Stomach (tissue), 9 donors: ENCODE data around the gene SPCS3. TPM values are rescaled to one million over a fixed set of nuclear protein-coding genes. Genes with fewer than 3 reads are reported as not detected.
"Not testable (repeated sequence)": the region's sequence is repeated elsewhere in the genome, so short reads cannot be mapped to it uniquely, and the experiment has no call there.

Experiments
- DNase-seq, 2 donors: peaks; one replicate each; pipeline versions ENCODE4 v3.0.0 to v3.0.0-alpha.2; 2013 to 2019
- H3K27ac ChIP-seq, 5 donors: fragments of 200-600 bp in 4 of 5; sonication (generic) in 4 of 5; one replicate each; pipeline ENCODE4 v1.5.1; 2013 to 2019; ENCODE audit warnings: mild to moderate bottlenecking in 1 of 5, moderate library complexity in 1 of 5
- H3K27me3 ChIP-seq, 3 donors: fragments of 200-600 bp; sonication (generic); one replicate each; pipeline ENCODE4 v1.5.1; 2017 to 2019; ENCODE audit warnings: mixed run types in 1 of 3
- H3K36me3 ChIP-seq, 4 donors: fragments of 200-600 bp; sonication (generic); 1 replicate in 3 of 4; 2 replicates in 1 of 4; pipeline ENCODE4 v1.5.1; 2016 to 2019
- H3K4me1 ChIP-seq, 4 donors: fragments of 200-600 bp; sonication (generic); one replicate each; pipeline ENCODE4 v1.5.1; 2016 to 2019
- H3K4me3 ChIP-seq, 4 donors: fragments of 200-600 bp; sonication (generic) in 3 of 4; one replicate each; pipeline ENCODE4 v1.5.1; 2016 to 2019; ENCODE audit warnings: mild to moderate bottlenecking in 1 of 4
- H3K9me3 ChIP-seq, 4 donors: fragments of 200-600 bp; sonication (generic); one replicate each; pipeline ENCODE4 v1.5.1; 2016 to 2019
- EP300 ChIP-seq: sonication (generic); formaldehyde crosslinking; IDR thresholded peaks from one replicate; pipeline ENCODE4 v1.6.1; 2017; ENCODE audit warnings: antibody characterized with exemption
- POLR2A ChIP-seq, 4 donors: fragments of 450-650 bp; IDR thresholded peaks; one replicate each; pipeline ENCODE4 v1.6.1; 2016; ENCODE audit warnings: antibody characterized with exemption in 4 of 4, control low read depth in 2 of 4, mild to moderate bottlenecking in 1 of 4, moderate library complexity in 1 of 4
- POLR2AphosphoS5 ChIP-seq, 3 donors: sonication (generic); formaldehyde crosslinking; IDR thresholded peaks; one replicate each; pipeline ENCODE4 v1.6.1; 2016; ENCODE audit warnings: antibody characterized with exemption in 3 of 3
- WGBS, 5 donors: extraction: QIAGEN DNeasy Blood & Tissue Kit in 3 of 5; methylation state at CpG; one replicate each; pipeline versions ENCODE4 v1.1.5 to v1.1.7; 2013 to 2018; 5-methylcytosine and 5-hydroxymethylcytosine counted together
- intact Hi-C: fragments of 100-400 bp; cut with DNase I; formaldehyde crosslinking; loops from one replicate; pipeline ENCODE4 v1.15.1; 2023; ENCODE audit warnings: low total_unique reads
- polyA plus RNA-seq, 3 donors: library from polyadenylated mRNA; stranded (reverse); fragments of 200-250 nt; gene quantifications; one replicate each; pipeline ENCODE4 v1.2.3, GENCODE V29; 2013
- total RNA-seq, 5 donors: library from RNA; depleted of rRNA; stranded (reverse); fragments of >200 nt; gene quantifications; one replicate each; pipeline versions ENCODE4 v1.1.0 to v1.2.3, GENCODE V29; 2014 to 2016
- TF ChIP-seq, protein P1 (sequence below), 7 experiments: fragments of 450-650 bp in 4 of 7; fragments of 200-600 bp in 3 of 7; sonication (generic) in 3 of 7; IDR thresholded peaks; one replicate each; pipeline ENCODE4 v1.5.1; 2016 to 2019; ENCODE audit warnings: antibody characterized with exemption in 7 of 7, control low read depth in 2 of 7, mild to moderate bottlenecking in 1 of 7
- donor health status: healthy with polysubstance abuse.
- donor health status: Bipolar disorder and iron deficiency.
- donor health status: healthy.

The SPCS3 gene
- total and polyA plus RNA-seq, 8 donors, result 18.8 to 224 (median 33.1) TPM

DNA sequence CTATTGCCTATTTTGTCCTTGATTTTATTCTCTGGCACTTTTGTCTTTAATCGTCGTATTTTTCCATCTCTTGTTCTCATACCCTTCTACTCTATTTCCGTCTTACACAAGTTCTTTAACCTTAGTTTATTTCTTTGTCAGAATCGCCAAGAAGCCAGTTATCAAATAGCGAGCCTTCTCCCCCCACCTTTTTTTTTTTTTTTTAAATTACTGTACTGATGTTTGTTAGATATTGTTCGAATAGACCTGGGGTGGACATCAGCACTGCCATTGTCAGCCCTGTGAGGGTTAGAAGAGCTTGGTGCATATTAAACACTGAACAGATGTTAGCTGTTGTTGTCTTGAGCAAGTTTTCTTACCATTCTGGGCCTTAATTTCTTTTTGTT lies 1.2 kb downstream of the SPCS3 start:
- no peaks in the 10 kb centered on the region for H3K27me3 ChIP-seq
- TF ChIP-seq EP300 (no peak), POLR2AphosphoS5 (IDR thresholded peaks at IDR 0.05) (no peak), POLR2A (IDR thresholded peaks at IDR 0.05) (no peak)
- TF ChIP-seq, protein P1, sequence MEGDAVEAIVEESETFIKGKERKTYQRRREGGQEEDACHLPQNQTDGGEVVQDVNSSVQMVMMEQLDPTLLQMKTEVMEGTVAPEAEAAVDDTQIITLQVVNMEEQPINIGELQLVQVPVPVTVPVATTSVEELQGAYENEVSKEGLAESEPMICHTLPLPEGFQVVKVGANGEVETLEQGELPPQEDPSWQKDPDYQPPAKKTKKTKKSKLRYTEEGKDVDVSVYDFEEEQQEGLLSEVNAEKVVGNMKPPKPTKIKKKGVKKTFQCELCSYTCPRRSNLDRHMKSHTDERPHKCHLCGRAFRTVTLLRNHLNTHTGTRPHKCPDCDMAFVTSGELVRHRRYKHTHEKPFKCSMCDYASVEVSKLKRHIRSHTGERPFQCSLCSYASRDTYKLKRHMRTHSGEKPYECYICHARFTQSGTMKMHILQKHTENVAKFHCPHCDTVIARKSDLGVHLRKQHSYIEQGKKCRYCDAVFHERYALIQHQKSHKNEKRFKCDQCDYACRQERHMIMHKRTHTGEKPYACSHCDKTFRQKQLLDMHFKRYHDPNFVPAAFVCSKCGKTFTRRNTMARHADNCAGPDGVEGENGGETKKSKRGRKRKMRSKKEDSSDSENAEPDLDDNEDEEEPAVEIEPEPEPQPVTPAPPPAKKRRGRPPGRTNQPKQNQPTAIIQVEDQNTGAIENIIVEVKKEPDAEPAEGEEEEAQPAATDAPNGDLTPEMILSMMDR (IDR thresholded peaks at IDR 0.05), result no peak
- intact Hi-C loops, result no loop called here
- peaks cover 0 to 4% (median 0%) of the 10 kb centered on the region in 4 donors for H3K36me3 ChIP-seq
- 0 to 1% (median 1%) methylated on average over 6 of the region's 6 CpGs for WGBS, 5 donors
- H3K27ac ChIP-seq, result peak overlapping the region; percentile 45 to 99 (median 97)
- peaks cover 10 to 52% (median 34%) of the 10 kb centered on the region in 4 donors for H3K4me1 ChIP-seq
- peak in 1 of 2 donors; percentile 26 for DNase-seq
- H3K9me3 ChIP-seq, result no peaks in the 10 kb centered on the region
- H3K4me3 ChIP-seq, result peak overlapping the region; percentile 64 to 98 (median 86)

DNA sequence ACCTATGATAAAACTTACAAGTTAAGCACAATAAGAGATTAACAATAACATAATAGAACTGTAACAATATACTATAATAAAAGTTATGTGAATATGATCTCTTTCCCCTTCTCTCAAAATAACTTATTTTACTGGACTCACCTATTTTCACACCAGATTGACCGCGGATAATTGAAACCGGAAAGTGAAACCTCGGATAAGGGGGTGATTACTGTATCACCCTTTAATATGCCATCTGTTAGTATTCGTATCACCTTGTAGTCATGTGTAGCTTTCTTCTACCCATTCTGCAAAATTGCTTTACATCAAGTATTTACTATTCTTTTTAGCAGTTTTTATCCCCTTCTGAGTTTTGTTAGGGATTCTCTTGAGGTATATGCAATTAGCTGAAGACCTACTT lies 1.8 kb downstream of the SPCS3 start:
- Histone ChIP-seq H3K4me3 (peak overlapping the region; percentile 64 to 98 (median 86)), H3K36me3 (peaks cover 0 to 8% (median 0%) of the 10 kb centered on the region in 4 donors), H3K27ac (peak overlapping the region in 4 of 5 donors; percentile 96 to 99 (median 98)), H3K4me1 (peaks cover 10 to 54% (median 36%) of the 10 kb centered on the region in 4 donors), H3K27me3 (no peaks in the 10 kb centered on the region), H3K9me3 (no peaks in the 10 kb centered on the region)
- TF ChIP-seq POLR2A (IDR thresholded peaks at IDR 0.05) (no peak), POLR2AphosphoS5 (IDR thresholded peaks at IDR 0.05) (no peak), EP300 (no peak)
- TF ChIP-seq, protein P1 (IDR thresholded peaks at IDR 0.05), result no peak
- WGBS, 5 donors, result 17 to 42% (median 28%) methylated on average over 5 of the region's 5 CpGs
- no peak for DNase-seq
- intact Hi-C loops, result no loop called here

DNA sequence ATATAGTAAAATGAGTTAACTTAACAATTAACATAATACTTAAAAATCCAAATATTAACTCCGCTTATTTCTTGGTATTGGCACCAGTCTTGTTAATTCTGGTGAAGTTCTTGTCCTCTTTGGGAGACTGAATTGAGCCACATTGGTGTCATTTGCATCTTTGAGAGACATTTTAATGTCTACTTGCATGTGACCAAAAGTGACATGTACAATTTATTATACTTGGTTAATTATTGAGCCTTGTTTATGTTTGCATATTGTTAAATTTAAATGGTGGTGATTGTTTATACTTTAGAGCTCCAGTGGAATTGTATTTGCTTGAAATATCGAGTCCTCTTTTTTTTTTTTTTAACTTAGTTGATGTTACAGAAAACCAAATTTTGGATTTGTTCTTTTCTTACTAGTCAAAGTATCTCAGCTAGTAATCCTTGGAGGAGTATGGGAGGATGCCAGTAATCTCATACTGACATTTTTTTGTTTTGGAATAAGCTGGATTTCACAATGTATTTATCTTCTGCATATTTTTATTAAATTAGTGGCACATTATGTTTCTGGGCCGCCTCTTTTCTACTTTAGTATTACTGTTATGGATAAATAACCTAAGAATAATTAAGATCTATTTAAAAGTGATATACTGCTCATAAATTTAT lies 3.9 kb downstream of the SPCS3 start:
- H3K27me3 ChIP-seq, result no peaks in the 10 kb centered on the region
- TF ChIP-seq, protein P1 (IDR thresholded peaks at IDR 0.05), result no peak
- TF ChIP-seq POLR2A (IDR thresholded peaks at IDR 0.05), result no peak
- peaks cover 10 to 64% (median 37%) of the 10 kb centered on the region in 4 donors for H3K4me1 ChIP-seq
- DNase-seq, result no peak
- H3K36me3 ChIP-seq, result peaks cover 0 to 22% (median 4%) of the 10 kb centered on the region in 4 donors
- no peak overlapping the region for H3K4me3 ChIP-seq
- WGBS, 5 donors, result 72 to 85% (median 78%) methylated on average over 3 of the region's 3 CpGs
- H3K27ac ChIP-seq, result peak overlapping the region in 1 of 5 donors; percentile 54
- H3K9me3 ChIP-seq, result no peaks in the 10 kb centered on the region
- intact Hi-C loops, result no loop called here

DNA sequence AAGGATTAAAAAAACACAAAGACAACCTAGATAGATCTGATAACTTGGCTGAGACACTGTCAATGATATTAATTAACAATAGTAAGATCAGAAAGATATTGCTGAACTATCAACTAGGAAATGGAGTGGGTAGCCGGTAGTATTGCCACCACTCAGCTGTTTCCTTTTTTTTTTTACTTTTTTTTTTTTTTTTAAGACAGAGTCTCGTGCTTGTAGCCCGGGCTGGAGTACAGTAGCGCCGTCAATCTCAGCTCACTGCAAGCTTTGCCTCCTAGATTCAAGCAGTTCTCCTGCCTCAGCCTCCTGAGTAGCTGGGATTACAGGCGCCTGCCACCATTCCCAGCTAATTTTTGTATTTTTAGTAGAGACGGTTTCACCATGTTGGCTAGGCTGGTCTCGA lies 5.1 kb downstream of the SPCS3 start:
- H3K4me3 ChIP-seq, DNase-seq, H3K9me3 ChIP-seq, H3K27me3 ChIP-seq, H3K27ac ChIP-seq, intact Hi-C loops: not testable (repeated sequence)
- peaks cover 10 to 59% (median 37%) of the 10 kb centered on the region in 4 donors for H3K4me1 ChIP-seq
- 74 to 88% (median 84%) methylated on average over 8 of the region's 8 CpGs for WGBS, 5 donors
- peaks cover 0 to 34% (median 11%) of the 10 kb centered on the region in 4 donors for H3K36me3 ChIP-seq

DNA sequence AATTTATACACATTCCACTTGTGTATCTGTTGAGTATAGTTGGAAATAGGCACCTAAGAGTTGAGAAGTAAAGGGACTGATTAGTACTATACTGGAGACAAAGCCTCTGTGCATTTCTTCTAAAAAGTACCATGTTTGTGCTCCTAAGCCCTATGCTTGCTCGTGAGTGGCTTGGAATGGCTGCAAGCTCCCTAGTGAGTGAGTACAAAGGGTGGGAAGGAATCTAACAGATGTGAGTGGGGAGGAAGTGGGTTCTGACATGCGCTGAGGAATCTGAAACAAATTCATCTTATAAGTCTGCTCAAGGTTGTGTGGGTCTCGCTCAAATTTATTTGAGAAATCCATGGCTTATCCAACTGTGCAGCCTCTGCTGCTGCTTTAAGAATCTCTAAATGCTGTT lies 13.3 kb downstream of the SPCS3 start:
- intact Hi-C loops, result no loop called here
- H3K36me3 ChIP-seq, result peaks cover 0 to 36% (median 29%) of the 10 kb centered on the region in 4 donors
- no peak overlapping the region for H3K4me3 ChIP-seq
- no peaks in the 10 kb centered on the region for H3K9me3 ChIP-seq
- H3K27me3 ChIP-seq, result no peaks in the 10 kb centered on the region
- no peak for DNase-seq
- H3K27ac ChIP-seq, result no peak overlapping the region
- 60 to 79% (median 70%) methylated on average over 3 of the region's 3 CpGs for WGBS, 5 donors
- TF ChIP-seq, protein P1 (IDR thresholded peaks at IDR 0.05), result no peak
- no peak for TF ChIP-seq EP300
- no peak for TF ChIP-seq POLR2A (IDR thresholded peaks at IDR 0.05)
- no peak for TF ChIP-seq POLR2AphosphoS5 (IDR thresholded peaks at IDR 0.05)
- peaks cover 0 to 24% (median 10%) of the 10 kb centered on the region in 4 donors for H3K4me1 ChIP-seq
